ENCODE measurements around the gene ESYT2. TPM values are rescaled to one million over a fixed set of nuclear protein-coding genes. Genes with fewer than 3 reads are reported as not detected.
A peak's percentile ranks its signal among the peaks of the same experiment; 100 is the strongest.
"Not testable (repeated sequence)": the region's sequence is repeated elsewhere in the genome, so short reads cannot be mapped to it uniquely, and the experiment has no call there.

The ESYT2 gene
- total RNA-seq, 2 donors from 2014 or later, result 60.0 to 75.9 TPM

GRCh38 chr7:158699341-158699740 lies 130.0 kb downstream of the ESYT2 start:
- no peak overlapping the region for H3K4me3 ChIP-seq
- no peak for DNase-seq (ENCODE audit: low spot score)
- peaks cover 0 to 19% of the 10 kb centered on the region in 2 donors for H3K4me1 ChIP-seq
- no peak overlapping the region for H3K27ac ChIP-seq
- no peaks in the 10 kb centered on the region for H3K9me3 ChIP-seq
- no peak for TF ChIP-seq CTCF (IDR thresholded peaks at IDR 0.05)
- no peaks in the 10 kb centered on the region for H3K36me3 ChIP-seq
- H3K27me3 ChIP-seq, result no peaks in the 10 kb centered on the region

GRCh38 chr7:158698657-158699195 lies 130.6 kb downstream of the ESYT2 start:
- Histone ChIP-seq H3K4me1 (peaks cover 0 to 13% of the 10 kb centered on the region in 2 donors), H3K4me3 (no peak overlapping the region), H3K27me3 (no peaks in the 10 kb centered on the region)

GRCh38 chr7:158697597-158697996 lies 131.7 kb downstream of the ESYT2 start:
- not testable (repeated sequence) for H3K4me3 ChIP-seq; H3K9me3 ChIP-seq; H3K36me3 ChIP-seq; DNase-seq (ENCODE audit: low spot score); H3K27ac ChIP-seq; H3K27me3 ChIP-seq
- H3K4me1 ChIP-seq, result peaks cover 0 to 10% of the 10 kb centered on the region in 2 donors

More at GRCh38 chr7:158698657-158699195, 130.6 kb downstream of the ESYT2 start:
- Histone ChIP-seq H3K9me3 (no peaks in the 10 kb centered on the region), H3K27ac (no peak overlapping the region), H3K36me3 (no peaks in the 10 kb centered on the region)
- TF ChIP-seq CTCF (IDR thresholded peaks at IDR 0.05), result no peak
- no peak for DNase-seq (ENCODE audit: low spot score)

- Histone ChIP-seq H3K27ac (peak overlapping the region; percentile 17 to 37), H3K4me1 (peaks cover 0 to 10% of the 10 kb centered on the region in 2 donors), H3K4me3 (no peak overlapping the region), H3K27me3 (no peaks in the 10 kb centered on the region), H3K9me3 (no peaks in the 10 kb centered on the region), H3K36me3 (no peaks in the 10 kb centered on the region)
- peak; percentile 34 to 74 for TF ChIP-seq CTCF (IDR thresholded peaks at IDR 0.05)
- peak; percentile 84 for DNase-seq (ENCODE audit: low spot score)
Observed at GRCh38 chr7:158695726-158696452, 133.4 kb downstream of the ESYT2 start.

- no peak for DNase-seq (ENCODE audit: low spot score)
- no peak for TF ChIP-seq CTCF (IDR thresholded peaks at IDR 0.05)
- Histone ChIP-seq H3K27me3 (no peaks in the 10 kb centered on the region), H3K4me3 (no peak overlapping the region), H3K27ac (no peak overlapping the region), H3K9me3 (no peaks in the 10 kb centered on the region), H3K36me3 (no peaks in the 10 kb centered on the region), H3K4me1 (peaks cover 0 to 10% of the 10 kb centered on the region in 2 donors)
Observed at GRCh38 chr7:158695056-158695455, 134.3 kb downstream of the ESYT2 start.

GRCh38 chr7:158694650-158695049 lies 134.7 kb downstream of the ESYT2 start:
- Histone ChIP-seq H3K4me3 (no peak overlapping the region), H3K9me3 (no peaks in the 10 kb centered on the region), H3K36me3 (no peaks in the 10 kb centered on the region), H3K4me1 (peaks cover 0 to 10% of the 10 kb centered on the region in 2 donors), H3K27ac (no peak overlapping the region), H3K27me3 (no peaks in the 10 kb centered on the region)
- DNase-seq (ENCODE audit: low spot score), result no peak
- no peak for TF ChIP-seq CTCF (IDR thresholded peaks at IDR 0.05)

All from right atrium auricular region (tissue), 2 donors.